ENCODE results near the gene ZNF154.

ZNF154 gene

DNA sequence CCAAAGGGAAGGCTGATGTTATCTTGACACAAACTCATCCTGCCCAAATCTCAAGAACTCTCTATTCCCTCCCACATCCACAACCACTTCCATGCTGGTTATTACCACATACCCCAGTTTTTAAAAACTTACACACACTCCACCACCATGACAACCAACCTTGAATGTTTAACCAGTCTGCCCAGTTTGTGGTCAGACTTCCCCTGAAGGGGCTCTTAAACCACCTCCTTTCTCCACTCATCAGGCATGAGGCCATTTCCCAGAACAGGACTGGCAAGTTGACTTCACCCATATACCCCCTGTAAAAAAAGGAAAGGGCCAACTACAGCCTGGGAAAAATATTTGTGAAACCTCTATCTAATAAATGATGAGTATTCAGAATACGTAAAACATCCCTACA lies 52.7 kb downstream of the ZNF154 start:
- Histone ChIP-seq H3K4me3 (ENCODE audit: low read depth in 1 of 2, low read length in 2 of 2) (no peak overlapping the region), H3K27me3 (ENCODE audit: insufficient read depth, low read length, poor library complexity) (no peaks in the 10 kb centered on the region), H3K9ac (ENCODE audit: low read depth, low read length) (no peak overlapping the region), H2AFZ (ENCODE audit: low read depth, low read length) (no peak overlapping the region), H3K79me2 (ENCODE audit: insufficient read depth, low read length) (no peaks in the 10 kb centered on the region), H3K9me3 (ENCODE audit: insufficient read depth, low read length, severe bottlenecking) (peaks cover 17% of the 10 kb centered on the region), H3K36me3 (ENCODE audit: insufficient read depth, low read length) (no peaks in the 10 kb centered on the region; the same call in 1 of the 2 replicates), H3K4me2 (ENCODE audit: insufficient read depth, low read length) (no peak overlapping the region), H3K27ac (ENCODE audit: low read length) (no peak overlapping the region), H4K20me1 (ENCODE audit: insufficient read depth, low read length) (no peaks in the 10 kb centered on the region), H3K4me1 (ENCODE audit: insufficient read depth, low read length) (peaks cover 15% of the 10 kb centered on the region)
- TF ChIP-seq EZH2 (IDR thresholded peaks at IDR 0.05; ENCODE audit: borderline replicate concordance, low read depth, low read length, severe bottlenecking) = no peak
- TF ChIP-seq, protein P1, sequence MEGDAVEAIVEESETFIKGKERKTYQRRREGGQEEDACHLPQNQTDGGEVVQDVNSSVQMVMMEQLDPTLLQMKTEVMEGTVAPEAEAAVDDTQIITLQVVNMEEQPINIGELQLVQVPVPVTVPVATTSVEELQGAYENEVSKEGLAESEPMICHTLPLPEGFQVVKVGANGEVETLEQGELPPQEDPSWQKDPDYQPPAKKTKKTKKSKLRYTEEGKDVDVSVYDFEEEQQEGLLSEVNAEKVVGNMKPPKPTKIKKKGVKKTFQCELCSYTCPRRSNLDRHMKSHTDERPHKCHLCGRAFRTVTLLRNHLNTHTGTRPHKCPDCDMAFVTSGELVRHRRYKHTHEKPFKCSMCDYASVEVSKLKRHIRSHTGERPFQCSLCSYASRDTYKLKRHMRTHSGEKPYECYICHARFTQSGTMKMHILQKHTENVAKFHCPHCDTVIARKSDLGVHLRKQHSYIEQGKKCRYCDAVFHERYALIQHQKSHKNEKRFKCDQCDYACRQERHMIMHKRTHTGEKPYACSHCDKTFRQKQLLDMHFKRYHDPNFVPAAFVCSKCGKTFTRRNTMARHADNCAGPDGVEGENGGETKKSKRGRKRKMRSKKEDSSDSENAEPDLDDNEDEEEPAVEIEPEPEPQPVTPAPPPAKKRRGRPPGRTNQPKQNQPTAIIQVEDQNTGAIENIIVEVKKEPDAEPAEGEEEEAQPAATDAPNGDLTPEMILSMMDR (IDR thresholded peaks at IDR 0.05; ENCODE audit: borderline replicate concordance, extremely low read depth, low read length, poor library complexity, severe bottlenecking) = no peak
- no peak for ATAC-seq (ENCODE audit: insufficient read depth, low read depth)
- DNase-seq = no peak

DNA sequence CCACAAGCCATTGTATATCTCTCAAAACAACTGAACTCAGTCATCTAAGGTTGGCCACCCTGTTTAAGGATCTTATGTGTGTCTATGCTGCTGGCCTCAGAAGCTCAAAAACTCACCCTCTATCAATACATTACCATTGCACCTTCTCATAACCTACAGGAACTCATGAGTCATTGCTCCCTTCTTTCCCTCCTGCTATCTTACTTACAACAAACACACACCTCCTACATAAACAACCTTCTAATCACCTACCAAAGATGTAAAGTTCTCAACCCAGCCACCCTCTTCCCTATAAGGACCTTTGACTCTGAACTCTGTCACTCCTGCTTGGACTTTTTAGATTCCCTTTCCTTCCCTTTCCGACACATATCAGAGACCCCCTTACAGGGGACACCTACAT lies 53.6 kb downstream of the ZNF154 start:
- no peak overlapping the region for H3K4me3 ChIP-seq (ENCODE audit: low read depth in 1 of 2, low read length in 2 of 2)
- H3K27ac ChIP-seq (ENCODE audit: low read length) = no peak overlapping the region
- ATAC-seq (ENCODE audit: insufficient read depth, low read depth) (no peak), DNase-seq (no peak)
- H3K79me2 ChIP-seq (ENCODE audit: insufficient read depth, low read length) = no peaks in the 10 kb centered on the region
- H2AFZ ChIP-seq (ENCODE audit: low read depth, low read length) = no peak overlapping the region
- H3K9me3 ChIP-seq (ENCODE audit: insufficient read depth, low read length, severe bottlenecking) = peaks cover 17% of the 10 kb centered on the region
- H3K36me3 ChIP-seq (ENCODE audit: insufficient read depth, low read length) = no peaks in the 10 kb centered on the region; the same call in 1 of the 2 replicates
- H3K27me3 ChIP-seq (ENCODE audit: insufficient read depth, low read length, poor library complexity) = no peaks in the 10 kb centered on the region
- peaks cover 24% of the 10 kb centered on the region for H3K4me1 ChIP-seq (ENCODE audit: insufficient read depth, low read length)
- H3K4me2 ChIP-seq (ENCODE audit: insufficient read depth, low read length) = no peak overlapping the region
- TF ChIP-seq, protein P1 (IDR thresholded peaks at IDR 0.05; ENCODE audit: borderline replicate concordance, extremely low read depth, low read length, poor library complexity, severe bottlenecking) = no peak
- no peak for TF ChIP-seq EZH2 (IDR thresholded peaks at IDR 0.05; ENCODE audit: borderline replicate concordance, low read depth, low read length, severe bottlenecking)
- no peaks in the 10 kb centered on the region for H4K20me1 ChIP-seq (ENCODE audit: insufficient read depth, low read length)
- no peak overlapping the region for H3K9ac ChIP-seq (ENCODE audit: low read depth, low read length)

DNA sequence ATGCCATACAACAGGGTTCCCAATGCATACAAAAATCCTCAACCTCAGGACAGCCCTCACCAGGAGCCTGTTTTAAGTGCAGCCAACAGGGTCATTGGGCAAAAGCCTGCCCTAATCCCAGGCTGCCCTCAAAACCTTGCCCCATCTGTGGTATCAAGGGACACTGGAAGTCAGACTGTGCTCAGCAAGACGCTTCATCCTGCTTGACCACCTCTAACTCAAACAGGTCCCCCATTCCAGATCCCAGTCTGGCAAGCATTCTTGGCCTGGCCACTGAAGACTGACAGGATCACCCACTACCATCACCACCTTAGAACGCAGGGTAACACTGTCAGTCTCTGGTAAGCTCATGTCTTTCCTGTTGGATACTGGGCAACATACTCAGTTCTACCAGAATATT lies 55.3 kb downstream of the ZNF154 start:
- H3K4me2 ChIP-seq (ENCODE audit: insufficient read depth, low read length) = no peak overlapping the region
- H3K79me2 ChIP-seq (ENCODE audit: insufficient read depth, low read length) = no peaks in the 10 kb centered on the region
- no peaks in the 10 kb centered on the region for H3K27me3 ChIP-seq (ENCODE audit: insufficient read depth, low read length, poor library complexity)
- H3K4me3 ChIP-seq (ENCODE audit: low read depth in 1 of 2, low read length in 2 of 2) = no peak overlapping the region
- DNase-seq = no peak
- H2AFZ ChIP-seq (ENCODE audit: low read depth, low read length) = no peak overlapping the region
- no peak overlapping the region for H3K27ac ChIP-seq (ENCODE audit: low read length)
- no peak overlapping the region for H3K9ac ChIP-seq (ENCODE audit: low read depth, low read length)
- H4K20me1 ChIP-seq (ENCODE audit: insufficient read depth, low read length) = no peaks in the 10 kb centered on the region
- H3K4me1 ChIP-seq (ENCODE audit: insufficient read depth, low read length) = peaks cover 33% of the 10 kb centered on the region
- TF ChIP-seq, protein P1 (IDR thresholded peaks at IDR 0.05; ENCODE audit: borderline replicate concordance, extremely low read depth, low read length, poor library complexity, severe bottlenecking) = no peak
- no peak for TF ChIP-seq EZH2 (IDR thresholded peaks at IDR 0.05; ENCODE audit: borderline replicate concordance, low read depth, low read length, severe bottlenecking)
- H3K9me3 ChIP-seq (ENCODE audit: insufficient read depth, low read length, severe bottlenecking) = peaks cover 17% of the 10 kb centered on the region
- ATAC-seq (ENCODE audit: insufficient read depth, low read depth) = no peak
- H3K36me3 ChIP-seq (ENCODE audit: insufficient read depth, low read length) = no peaks in the 10 kb centered on the region; the same call in 1 of the 2 replicates

DNA sequence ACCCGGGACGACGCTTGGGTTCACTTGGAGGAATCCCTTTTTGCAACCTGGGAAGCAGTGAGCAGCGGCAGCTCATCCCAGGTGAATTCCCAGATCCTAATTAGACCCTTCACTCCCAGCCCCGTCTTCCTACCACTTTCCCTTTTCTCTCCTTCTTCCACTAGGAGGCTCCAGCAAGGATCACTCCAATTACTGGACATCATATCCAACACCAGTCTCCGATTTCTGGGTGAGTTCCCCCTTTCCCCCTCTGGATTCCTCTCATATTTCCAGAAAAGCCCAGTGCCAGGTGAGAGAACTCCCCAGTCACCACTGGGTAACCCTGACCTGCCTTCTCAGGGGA lies 57.4 kb downstream of the ZNF154 start:
- DNase-seq = no peak
- Histone ChIP-seq H3K9ac (ENCODE audit: low read depth, low read length) (no peak overlapping the region; the same call in 1 of the 2 replicates), H3K4me3 (ENCODE audit: low read depth in 1 of 2, low read length in 2 of 2) (peak overlapping the region in 1 of 2 experiments; percentile 25; a peak in 2 of 4 replicates)

More for the DNA sequence above, 57.4 kb downstream of the ZNF154 start:
- Histone ChIP-seq H3K27ac (ENCODE audit: low read length) (peak overlapping the region; percentile 70), H3K79me2 (ENCODE audit: insufficient read depth, low read length) (no peaks in the 10 kb centered on the region), H3K4me2 (ENCODE audit: insufficient read depth, low read length) (peak overlapping the region; percentile 47), H3K27me3 (ENCODE audit: insufficient read depth, low read length, poor library complexity) (no peaks in the 10 kb centered on the region), H4K20me1 (ENCODE audit: insufficient read depth, low read length) (no peaks in the 10 kb centered on the region), H3K4me1 (ENCODE audit: insufficient read depth, low read length) (peaks cover 36% of the 10 kb centered on the region), H2AFZ (ENCODE audit: low read depth, low read length) (peak overlapping the region; percentile 53), H3K9me3 (ENCODE audit: insufficient read depth, low read length, severe bottlenecking) (peaks cover 17% of the 10 kb centered on the region), H3K36me3 (ENCODE audit: insufficient read depth, low read length) (no peaks in the 10 kb centered on the region; the same call in 1 of the 2 replicates)
- TF ChIP-seq, protein P1 (IDR thresholded peaks at IDR 0.05; ENCODE audit: borderline replicate concordance, extremely low read depth, low read length, poor library complexity, severe bottlenecking) = no peak
- no peak for TF ChIP-seq EZH2 (IDR thresholded peaks at IDR 0.05; ENCODE audit: borderline replicate concordance, low read depth, low read length, severe bottlenecking)
- no peak for ATAC-seq (ENCODE audit: insufficient read depth, low read depth)
